Testis (tissue), 3 donors: Measurements from ENCODE around the gene TPM4. TPM values are rescaled to one million over a fixed set of nuclear protein-coding genes. Genes with fewer than 3 reads are reported as not detected.

ENCODE experiments used
- DNase-seq: peaks from one replicate; pipeline ENCODE4 v3.0.0-alpha.2; 2019
- H3K27ac ChIP-seq, 2 donors: fragments of 200-600 bp; sonication (generic); one replicate each; pipeline ENCODE4 v1.5.1; 2019
- H3K27me3 ChIP-seq: fragments of 200-600 bp; sonication (generic); one replicate; pipeline ENCODE4 v1.5.1; 2019
- H3K36me3 ChIP-seq: fragments of 200-600 bp; sonication (generic); one replicate; pipeline ENCODE4 v1.5.1; 2017; ENCODE audit warnings: low read depth; ENCODE audit errors: missing control alignments
- H3K4me1 ChIP-seq: fragments of 200-600 bp; sonication (generic); one replicate; pipeline ENCODE4 v1.5.1; 2019
- H3K4me3 ChIP-seq, 2 donors: fragments of 200-600 bp; sonication (generic); one replicate each; pipeline ENCODE4 v1.5.1; 2017 to 2019
- H3K9me3 ChIP-seq: fragments of 200-600 bp; sonication (generic); one replicate; pipeline ENCODE4 v1.5.1; 2017
- CTCF ChIP-seq, 3 experiments: fragments of 450-650 bp in 2 of 3; fragments of 200-600 bp in 1 of 3; sonication (generic) in 1 of 3; IDR thresholded peaks; one replicate each; pipeline ENCODE4 v1.5.1; 2016 to 2019; ENCODE audit warnings: antibody characterized with exemption in 3 of 3, mild to moderate bottlenecking in 2 of 3, moderate library complexity in 1 of 3
- POLR2A ChIP-seq: fragments of 450-650 bp; IDR thresholded peaks from one replicate; pipeline ENCODE4 v1.6.1; 2017; ENCODE audit warnings: antibody characterized with exemption, mild to moderate bottlenecking, moderate library complexity
- WGBS, 2 donors: methylation state at CpG; one replicate each; pipeline ENCODE4 v1.1.5; 2018; 5-methylcytosine and 5-hydroxymethylcytosine counted together
- intact Hi-C: fragments of 100-400 bp; cut with DNase I; formaldehyde crosslinking; loops from one replicate; pipeline ENCODE4 v1.15.1; 2023; ENCODE audit warnings: low total_unique reads
- polyA plus RNA-seq: library from polyadenylated mRNA; stranded (reverse); fragments of 350-450 nt; fragmentation: Illumina TruSeq; extraction: RNeasy Lipid Tissue Mini Kit (QIAGEN cat#74804); gene quantifications from one replicate; pipeline ENCODE4 v1.2.3, GENCODE V29; 2014; ENCODE audit warnings: low read depth, low replicate concordance; ENCODE audit not compliant: insufficient read depth
- total RNA-seq, 2 donors: library from RNA; depleted of rRNA; stranded (reverse); fragments of >200 nt; gene quantifications; one replicate each; pipeline ENCODE4 v1.2.3, GENCODE V29; 2016

TPM4 gene
- total and polyA plus RNA-seq, 3 donors from 2014 or later: 212 to 271 (median 227) TPM

- Histone ChIP-seq H3K27me3 (no peaks in the 10 kb centered on the region), H3K4me1 (no peaks in the 10 kb centered on the region), H3K4me3 (no peak within 1 kb of the TSS), H3K9me3 (no peaks in the 10 kb centered on the region), H3K27ac (no peak within 1 kb of the TSS), H3K36me3 (no peaks in the 10 kb centered on the region)
- intact Hi-C loops: no loop called here
- WGBS, 2 donors: 57 to 74% methylated on average over 4 to 13 of the region's 13 CpGs
- DNase-seq: no peak
- no peak for TF ChIP-seq POLR2A
- no peak for TF ChIP-seq CTCF (IDR thresholded peaks at IDR 0.05)
Observed at GRCh38 chr19:16143399-16144215, 67.3 kb downstream of the TPM4 start, which contains the start of gene HSH2D. TSS of gene HSH2D (plus strand) at chr19:16143685. CDS start at chr19:16148751, 5,066 bp downstream.

DNA sequence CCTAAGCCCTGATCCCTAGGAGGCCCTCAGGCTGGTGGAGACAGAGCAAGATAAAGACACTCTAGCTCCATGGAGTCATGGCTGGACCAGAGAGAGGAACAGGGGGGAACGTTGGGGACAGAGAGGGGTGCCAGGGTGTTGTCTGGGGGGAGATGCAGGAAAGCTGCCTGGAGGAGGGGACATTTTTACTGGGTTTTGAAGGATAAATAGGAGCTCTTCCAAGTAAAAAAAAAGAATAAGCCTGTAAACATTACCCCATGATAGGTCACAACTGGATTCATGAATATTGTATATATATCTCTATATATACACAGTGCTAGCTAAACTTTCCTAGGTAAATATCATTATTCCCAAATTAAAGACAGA, 67.9 kb downstream of the TPM4 start:
- Histone ChIP-seq H3K9me3 (no peaks in the 10 kb centered on the region), H3K4me3 (no peak overlapping the region), H3K36me3 (no peaks in the 10 kb centered on the region), H3K4me1 (no peaks in the 10 kb centered on the region), H3K27me3 (no peaks in the 10 kb centered on the region), H3K27ac (no peak overlapping the region)
- DNase-seq: no peak
- intact Hi-C loops: no loop called here
- TF ChIP-seq POLR2A: no peak
- no peak for TF ChIP-seq CTCF (IDR thresholded peaks at IDR 0.05)
- WGBS, 2 donors: 38 to 73% methylated on average over 1 of the region's 1 CpG

DNA sequence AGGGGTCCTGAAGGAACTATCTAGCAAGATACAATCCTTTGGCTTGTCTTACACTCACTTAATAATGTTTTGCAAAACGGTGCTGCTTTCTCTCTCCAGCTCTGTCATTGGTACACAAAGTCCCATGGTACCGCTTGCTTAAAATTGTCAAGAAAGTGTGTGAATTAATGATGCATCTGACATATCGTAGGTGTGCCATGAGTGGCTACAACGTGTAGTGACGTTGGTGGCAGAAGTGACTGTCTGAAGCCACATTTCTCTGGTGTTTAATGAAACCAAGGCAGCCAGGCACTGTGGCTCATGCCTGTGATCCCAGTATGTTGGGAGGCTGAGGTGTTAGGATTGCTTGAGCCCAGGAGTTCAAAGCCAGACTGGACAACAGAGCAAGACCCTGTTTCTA, 69.8 kb downstream of the TPM4 start:
- H3K27ac ChIP-seq: no peak overlapping the region
- 78 to 79% methylated on average over 5 of the region's 5 CpGs for whole genome bisulfite sequencing, 2 donors

DNA sequence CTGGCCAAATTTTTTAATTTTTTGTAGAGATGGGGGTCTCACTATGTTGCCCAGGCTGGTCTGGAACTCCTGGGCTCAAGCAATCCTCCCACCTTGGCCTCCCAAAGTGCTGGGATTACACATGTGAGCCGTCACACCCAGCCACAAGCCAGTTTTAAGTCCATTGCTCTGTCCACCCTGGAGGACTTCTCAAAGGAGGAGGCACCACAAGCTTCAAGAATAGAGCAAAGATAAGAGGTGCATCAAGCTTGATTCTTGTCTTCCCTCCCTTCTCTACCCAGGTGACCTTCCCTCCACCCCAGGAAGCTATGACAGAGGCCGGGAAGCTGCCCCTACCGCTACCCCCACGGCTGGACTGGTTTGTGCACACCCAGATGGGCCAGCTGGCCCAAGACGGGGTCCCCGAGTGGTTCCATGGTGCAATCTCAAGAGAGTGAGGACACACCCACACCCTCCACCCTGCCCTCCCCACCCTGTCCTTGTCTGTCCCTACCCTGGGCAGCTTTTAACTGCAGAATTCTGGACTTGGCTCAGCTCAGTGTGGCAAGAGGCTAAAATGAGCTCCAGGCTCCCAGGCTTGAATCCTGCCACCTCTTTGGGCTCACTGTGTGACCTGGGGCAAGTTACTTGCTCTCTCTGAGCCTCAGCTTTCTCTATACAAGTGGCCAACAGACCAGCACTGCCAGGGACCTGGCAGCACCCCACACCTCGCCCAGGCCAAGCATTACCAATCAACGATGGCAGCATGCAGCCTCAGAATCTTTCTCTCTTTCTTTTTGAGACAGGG, 72.3 kb downstream of the TPM4 start:
- Histone ChIP-seq H3K27ac (no peak overlapping the region), H3K36me3 (no peaks in the 10 kb centered on the region), H3K27me3 (no peaks in the 10 kb centered on the region), H3K4me1 (no peaks in the 10 kb centered on the region), H3K4me3 (no peak overlapping the region), H3K9me3 (no peaks in the 10 kb centered on the region)
- DNase-seq: no peak
- intact Hi-C loops: no loop called here
- TF ChIP-seq CTCF (IDR thresholded peaks at IDR 0.05) (no peak), POLR2A (no peak)
- 82 to 85% methylated on average over 5 to 8 of the region's 8 CpGs for WGBS, 2 donors

More for the DNA sequence above, 69.8 kb downstream of the TPM4 start:
- Histone ChIP-seq H3K9me3 (no peaks in the 10 kb centered on the region), H3K36me3 (no peaks in the 10 kb centered on the region), H3K4me3 (no peak overlapping the region), H3K4me1 (no peaks in the 10 kb centered on the region), H3K27me3 (no peaks in the 10 kb centered on the region)
- DNase-seq: no peak
- no peak for TF ChIP-seq CTCF (IDR thresholded peaks at IDR 0.05)
- no peak for TF ChIP-seq POLR2A
- intact Hi-C loops: no loop called here

Other genes starting within 250 kb of the TPM4 start
- gene CYP4F2, start 178.4 kb upstream of the TPM4 start, total RNA-seq: 1 to 10 TPM; 3.3 to 4.1 TPM
- 1.8 TPM for gene CYP4F2, start 178.4 kb upstream of the TPM4 start, polyA plus RNA-seq
- 1 to 10 TPM; 2.6 to 4.3 TPM for gene CYP4F11, start 142.0 kb upstream of the TPM4 start, total RNA-seq
- 3.0 TPM for gene CYP4F11, start 142.0 kb upstream of the TPM4 start, polyA plus RNA-seq
- gene OR10H4, start 127.5 kb upstream of the TPM4 start, total RNA-seq: under 1 TPM in 1 of 2 donors, not detected in 1; 0.31 TPM
- not detected for gene OR10H4, start 127.5 kb upstream of the TPM4 start, polyA plus RNA-seq
- 10 to 100 TPM; 63.3 to 69.0 TPM for gene RAB8A, start 35.4 kb downstream of the TPM4 start, total RNA-seq
- gene RAB8A, start 35.4 kb downstream of the TPM4 start, polyA plus RNA-seq: 45.9 TPM
- gene HSH2D, start 67.2 kb downstream of the TPM4 start, total RNA-seq: under 1 TPM; 0.55 to 0.68 TPM
- gene HSH2D, start 67.2 kb downstream of the TPM4 start, polyA plus RNA-seq: 1.6 TPM
- gene CIB3, start 97.0 kb downstream of the TPM4 start, total RNA-seq: not detected
- gene CIB3, start 97.0 kb downstream of the TPM4 start, polyA plus RNA-seq: 1.2 TPM
- 10 to 100 TPM; 62.0 to 87.0 TPM for gene FAM32A, start 108.9 kb downstream of the TPM4 start, total RNA-seq
- 71.2 TPM for gene FAM32A, start 108.9 kb downstream of the TPM4 start, polyA plus RNA-seq
- 100 to 1,000 TPM; 134 to 145 TPM for gene AP1M1, start 121.4 kb downstream of the TPM4 start, total RNA-seq
- 172 TPM for gene AP1M1, start 121.4 kb downstream of the TPM4 start, polyA plus RNA-seq
- gene KLF2, start 248.3 kb downstream of the TPM4 start, total RNA-seq: 10 to 100 TPM; 42.4 to 74.9 TPM
- gene KLF2, start 248.3 kb downstream of the TPM4 start, polyA plus RNA-seq: 40.2 TPM